B cell (primary cell): ENCODE data around the gene CADM1. TPM values are rescaled to one million over a fixed set of nuclear protein-coding genes. Genes with fewer than 3 reads are reported as not detected.

Experiments
- ATAC-seq: fragments of 200-7000 bp; cut with Tn5 transposase; one replicate; pipeline ENCODE4 v1.10.0; 2021; ENCODE audit warnings: low read depth, mild to moderate bottlenecking, moderate number of reproducible peaks, moderate library complexity
- CTCF ChIA-PET: fragments of 350-600 bp; sonication (Branson Sonifier 250); formaldehyde crosslinking; loops from one replicate; lab custom pipeline; 2021; ENCODE audit warnings: antibody characterized with exemption, inconsistent platforms; lab: Charles Lee
- POLR2A ChIA-PET: fragments of 350-600 bp; sonication (Branson Sonifier 250); formaldehyde crosslinking; loops from one replicate; lab custom pipeline; 2021; ENCODE audit warnings: antibody characterized with exemption; lab: Charles Lee
- DNase-seq: peaks from one replicate; pipeline ENCODE4 v3.0.0; 2013
- H2AFZ ChIP-seq: 2 replicates; pipeline ENCODE4 v1.6.1; 2012; ENCODE audit warnings: mild to moderate bottlenecking, low read depth, low read length; ENCODE audit not compliant: insufficient read depth, poor library complexity, severe bottlenecking
- H3K27ac ChIP-seq, 2 donors: 1 replicate in 1 of 2; 2 replicates in 1 of 2; pipeline ENCODE4 v1.5.1; 2012 to 2013; ENCODE audit warnings: low read length in 2 of 2, mild to moderate bottlenecking in 2 of 2, moderate library complexity in 1 of 2
- H3K27me3 ChIP-seq, 4 experiments: fragments of 200-600 bp in 1 of 4; sonication (generic) in 1 of 4; replicated peaks in 1 of 4; 1 replicate in 2 of 4; 2 replicates in 2 of 4; pipeline versions ENCODE4 v1.6.1 to v1.7.0; 2013 to 2016; ENCODE audit warnings: low read length in 3 of 4, mild to moderate bottlenecking in 2 of 4, mixed read lengths in 1 of 4, moderate library complexity in 1 of 4; ENCODE audit not compliant: insufficient read depth in 4 of 4, control insufficient read depth in 3 of 4; ENCODE audit errors: control extremely low read depth in 1 of 4
- H3K36me3 ChIP-seq, 2 experiments: replicated peaks in 1 of 2; 1 replicate in 1 of 2; 2 replicates in 1 of 2; pipeline versions ENCODE4 v1.6.1 to v1.7.1; 2013; ENCODE audit warnings: low read length in 1 of 2; ENCODE audit not compliant: insufficient read depth in 2 of 2, control insufficient read depth in 1 of 2; ENCODE audit errors: control extremely low read depth in 1 of 2, extremely low read depth in 1 of 2
- H3K4me1 ChIP-seq, 2 donors: fragments of 200-600 bp in 1 of 2; sonication (generic) in 1 of 2; 1 replicate in 1 of 2; 2 replicates in 1 of 2; pipeline versions ENCODE4 v1.5.1 to v1.6.1; 2013 to 2017; ENCODE audit warnings: low read length in 2 of 2; ENCODE audit not compliant: control insufficient read depth in 2 of 2, insufficient read depth in 2 of 2
- H3K4me2 ChIP-seq: replicated peaks from 2 replicates; pipeline ENCODE3; 2012; ENCODE audit warnings: mild to moderate bottlenecking, low read depth, low read length; ENCODE audit not compliant: poor library complexity, severe bottlenecking
- H3K4me3 ChIP-seq, 5 experiments: fragments of 200-600 bp in 1 of 5; sonication (generic) in 1 of 5; 1 replicate in 3 of 5; 2 replicates in 2 of 5; pipeline versions ENCODE4 v1.5.1 to v1.7.0; 2011 to 2016; ENCODE audit warnings: low read length in 4 of 5, mild to moderate bottlenecking in 4 of 5, low read depth in 2 of 5, control low read depth in 1 of 5, moderate library complexity in 1 of 5; ENCODE audit not compliant: insufficient read depth in 1 of 5; ENCODE audit errors: control extremely low read depth in 1 of 5, extremely low read depth in 1 of 5
- H3K79me2 ChIP-seq: fragments of 200-600 bp; sonication (generic); one replicate; pipeline ENCODE4 v1.6.0; 2016; ENCODE audit warnings: low read length; ENCODE audit not compliant: control insufficient read depth, insufficient read depth
- H3K9ac ChIP-seq: fragments of 200-600 bp; sonication (generic); 2 replicates; pipeline ENCODE4 v1.6.1; 2017; ENCODE audit warnings: mild to moderate bottlenecking, low read length, moderate library complexity
- H3K9me3 ChIP-seq, 3 donors: one replicate each; pipeline versions ENCODE4 v1.6.1 to v1.7.1; 2013; ENCODE audit warnings: low read length in 2 of 3; ENCODE audit not compliant: control insufficient read depth in 2 of 3, insufficient read depth in 1 of 3; ENCODE audit errors: control extremely low read depth in 1 of 3
- H4K20me1 ChIP-seq: 2 replicates; pipeline ENCODE4 v1.6.0; 2012; ENCODE audit warnings: mild to moderate bottlenecking, low read length; ENCODE audit not compliant: insufficient read depth, control insufficient read depth, poor library complexity, severe bottlenecking
- H3K27ac Mint-ChIP-seq: one replicate; pipeline ENCODE4 v1.8.0; 2021; ENCODE audit warnings: mixed read lengths
- H3K27me3 Mint-ChIP-seq: one replicate; pipeline ENCODE4 v1.8.0; 2021; ENCODE audit warnings: mixed read lengths
- H3K4me1 Mint-ChIP-seq: one replicate; pipeline ENCODE4 v1.8.0; 2021; ENCODE audit warnings: mixed read lengths
- H3K4me3 Mint-ChIP-seq: one replicate; pipeline ENCODE4 v1.8.0; 2021; ENCODE audit warnings: mixed read lengths
- H3K9me3 Mint-ChIP-seq: one replicate; pipeline ENCODE4 v1.8.0; 2022; ENCODE audit warnings: mixed read lengths; ENCODE audit not compliant: insufficient read depth
- EZH2 ChIP-seq: IDR thresholded peaks from 2 replicates; pipeline ENCODE4 v1.6.1; 2012; ENCODE audit warnings: borderline replicate concordance, low read depth, mild to moderate bottlenecking, moderate library complexity, low read length; ENCODE audit not compliant: insufficient read depth, poor library complexity, severe bottlenecking
- WGBS: methylation state at CpG from one replicate; pipeline ENCODE4 v1.1.5; 2013; ENCODE audit warnings: missing lambda C conversion rate; ENCODE audit not compliant: insufficient coverage; 5-methylcytosine and 5-hydroxymethylcytosine counted together
- intact Hi-C: fragments of 100-400 bp; cut with micrococcal nuclease; formaldehyde crosslinking; loops from one replicate; pipeline ENCODE4 v1.10.0; 2022
- polyA plus RNA-seq: library from polyadenylated mRNA; depleted of rRNA; stranded (reverse); fragments of >200 nt; gene quantifications from 2 replicates; pipeline ENCODE4 v1.2.3, GENCODE V29; 2012
- total RNA-seq, 2 donors: library from RNA; stranded (reverse); fragments of 120-200 nt in 1 of 2; gene quantifications; 1 replicate in 1 of 2; 2 replicates in 1 of 2; pipeline versions ENCODE4 v1.2.3 to v1.2.4, GENCODE V29; 2013 to 2022
- TF ChIP-seq, protein P1 (sequence below): fragments of 200-600 bp; IDR thresholded peaks from one replicate; pipeline ENCODE4 v1.8.0; 2022; ENCODE audit warnings: antibody characterized with exemption, mild to moderate bottlenecking

Gene CADM1
- total and polyA plus RNA-seq, 2 donors (not counting 1 experiment from before 2014, with no cell fraction given), result 0.43 to 0.49 TPM

DNA sequence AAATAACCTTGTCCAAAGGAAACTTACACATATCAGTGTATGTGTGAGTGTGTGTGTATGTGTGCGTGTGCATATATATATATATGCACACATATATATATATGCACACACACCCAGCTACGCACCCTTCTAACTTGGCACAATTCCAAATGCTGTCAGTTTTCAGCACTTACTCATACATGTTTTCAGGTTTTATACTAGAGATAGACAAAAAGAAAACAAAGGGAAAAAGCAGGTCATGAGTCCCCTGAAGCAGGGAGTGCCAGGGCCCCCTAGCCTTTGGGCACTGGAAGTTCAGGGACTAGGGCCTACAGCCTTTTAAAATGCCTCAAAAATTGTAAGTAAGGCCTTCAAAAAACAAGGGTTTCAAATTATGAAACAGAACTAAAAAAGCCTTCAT is 265.4 kb downstream of the CADM1 start:
- WGBS, result no CpG with 5 or more reads among the region's 2 CpGs
- DNase-seq, result no peak

DNA sequence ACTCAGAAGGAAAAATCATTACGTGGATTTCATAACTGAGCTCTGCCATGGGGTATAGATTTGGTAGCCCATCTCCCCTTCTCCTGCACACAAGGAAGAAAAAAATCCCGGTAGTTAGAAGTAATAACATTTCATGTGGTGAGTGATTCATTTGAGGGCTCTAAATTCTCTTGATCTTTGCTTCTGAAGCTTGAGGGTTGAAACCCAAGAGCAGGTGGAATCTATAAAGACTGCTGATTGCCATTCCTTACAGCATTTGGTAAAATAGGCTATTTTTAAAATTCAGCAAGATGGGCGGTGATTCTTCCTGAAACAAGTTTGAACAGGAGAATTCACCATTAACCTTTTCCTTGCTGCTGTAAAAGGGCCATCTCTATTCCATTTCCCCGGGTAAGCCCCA is 266.1 kb downstream of the CADM1 start:
- Histone ChIP-seq H3K4me2 (no peak overlapping the region), H2AFZ (no peak overlapping the region), H3K36me3 (no peaks in the 10 kb centered on the region), H3K9me3 (no peaks in the 10 kb centered on the region), H3K9ac (no peak overlapping the region), H3K79me2 (no peaks in the 10 kb centered on the region), H3K4me1 (no peaks in the 10 kb centered on the region), H3K4me3 (no peak overlapping the region), H3K27ac (no peak overlapping the region), H4K20me1 (no peaks in the 10 kb centered on the region), H3K27me3 (no peaks in the 10 kb centered on the region)
- Mint-ChIP-seq H3K27me3 (no peaks in the 10 kb centered on the region), H3K9me3 (no peaks in the 10 kb centered on the region), H3K4me1 (no peaks in the 10 kb centered on the region), H3K27ac (no peak overlapping the region), H3K4me3 (no peak overlapping the region)
- ATAC-seq, result no peak
- CTCF ChIA-PET, result no interaction called here
- TF ChIP-seq EZH2, result no peak
- TF ChIP-seq, protein P1, sequence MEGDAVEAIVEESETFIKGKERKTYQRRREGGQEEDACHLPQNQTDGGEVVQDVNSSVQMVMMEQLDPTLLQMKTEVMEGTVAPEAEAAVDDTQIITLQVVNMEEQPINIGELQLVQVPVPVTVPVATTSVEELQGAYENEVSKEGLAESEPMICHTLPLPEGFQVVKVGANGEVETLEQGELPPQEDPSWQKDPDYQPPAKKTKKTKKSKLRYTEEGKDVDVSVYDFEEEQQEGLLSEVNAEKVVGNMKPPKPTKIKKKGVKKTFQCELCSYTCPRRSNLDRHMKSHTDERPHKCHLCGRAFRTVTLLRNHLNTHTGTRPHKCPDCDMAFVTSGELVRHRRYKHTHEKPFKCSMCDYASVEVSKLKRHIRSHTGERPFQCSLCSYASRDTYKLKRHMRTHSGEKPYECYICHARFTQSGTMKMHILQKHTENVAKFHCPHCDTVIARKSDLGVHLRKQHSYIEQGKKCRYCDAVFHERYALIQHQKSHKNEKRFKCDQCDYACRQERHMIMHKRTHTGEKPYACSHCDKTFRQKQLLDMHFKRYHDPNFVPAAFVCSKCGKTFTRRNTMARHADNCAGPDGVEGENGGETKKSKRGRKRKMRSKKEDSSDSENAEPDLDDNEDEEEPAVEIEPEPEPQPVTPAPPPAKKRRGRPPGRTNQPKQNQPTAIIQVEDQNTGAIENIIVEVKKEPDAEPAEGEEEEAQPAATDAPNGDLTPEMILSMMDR, result no peak
- WGBS, result no CpG with 5 or more reads among the region's 4 CpGs
- DNase-seq, result no peak
- intact Hi-C loops, result no loop called here
- POLR2A ChIA-PET, result no interaction called here

More for the DNA sequence above, 265.4 kb downstream of the CADM1 start:
- ChIA-PET CTCF (no interaction called here), POLR2A (no interaction called here)
- no peak overlapping the region for H3K4me2 ChIP-seq
- no peak overlapping the region for H3K27ac ChIP-seq
- no peak for ATAC-seq
- Mint-ChIP-seq H3K4me1 (no peaks in the 10 kb centered on the region), H3K27me3 (no peaks in the 10 kb centered on the region), H3K27ac (no peak overlapping the region), H3K4me3 (no peak overlapping the region), H3K9me3 (no peaks in the 10 kb centered on the region)
- H3K4me1 ChIP-seq, result no peaks in the 10 kb centered on the region
- no peak overlapping the region for H2AFZ ChIP-seq
- H3K27me3 ChIP-seq, result no peaks in the 10 kb centered on the region
- TF ChIP-seq EZH2, result no peak
- TF ChIP-seq, protein P1, result no peak
- no peaks in the 10 kb centered on the region for H3K36me3 ChIP-seq
- intact Hi-C loops, result no loop called here
- H4K20me1 ChIP-seq, result no peaks in the 10 kb centered on the region
- H3K4me3 ChIP-seq, result no peak overlapping the region
- no peak overlapping the region for H3K9ac ChIP-seq
- no peaks in the 10 kb centered on the region for H3K9me3 ChIP-seq
- no peaks in the 10 kb centered on the region for H3K79me2 ChIP-seq
